Measurements from ENCODE around the gene BAIAP2. TPM values are rescaled to one million over a fixed set of nuclear protein-coding genes. Genes with fewer than 3 reads are reported as not detected.
A peak's percentile ranks its signal among the peaks of the same experiment; 100 is the strongest.

Gene BAIAP2
- polyA plus RNA-seq, 3 donors = 8.6 to 17.0 (median 11.2) TPM

DNA sequence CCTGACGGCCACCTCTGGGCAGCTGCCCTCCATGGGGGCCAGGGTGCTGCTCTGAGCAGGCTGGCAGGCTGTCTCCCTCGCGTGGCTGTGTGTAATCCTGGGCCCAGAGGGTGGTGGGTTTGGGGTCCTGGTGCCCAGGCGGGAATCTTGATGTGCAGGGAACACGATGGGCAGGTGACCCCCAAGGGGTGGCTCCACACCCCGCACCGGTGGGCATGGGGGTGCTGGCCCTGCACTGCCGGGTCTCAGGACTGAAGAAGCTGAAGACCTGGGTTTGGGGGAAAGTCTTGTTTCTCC, 34.7 kb upstream of the BAIAP2 start:
- H3K79me2 ChIP-seq (ENCODE audit: insufficient read depth, low read length) = no peaks in the 10 kb centered on the region
- peaks cover 9% of the 10 kb centered on the region for H4K20me1 ChIP-seq (ENCODE audit: insufficient read depth, low read length)
- TF ChIP-seq, protein P1, sequence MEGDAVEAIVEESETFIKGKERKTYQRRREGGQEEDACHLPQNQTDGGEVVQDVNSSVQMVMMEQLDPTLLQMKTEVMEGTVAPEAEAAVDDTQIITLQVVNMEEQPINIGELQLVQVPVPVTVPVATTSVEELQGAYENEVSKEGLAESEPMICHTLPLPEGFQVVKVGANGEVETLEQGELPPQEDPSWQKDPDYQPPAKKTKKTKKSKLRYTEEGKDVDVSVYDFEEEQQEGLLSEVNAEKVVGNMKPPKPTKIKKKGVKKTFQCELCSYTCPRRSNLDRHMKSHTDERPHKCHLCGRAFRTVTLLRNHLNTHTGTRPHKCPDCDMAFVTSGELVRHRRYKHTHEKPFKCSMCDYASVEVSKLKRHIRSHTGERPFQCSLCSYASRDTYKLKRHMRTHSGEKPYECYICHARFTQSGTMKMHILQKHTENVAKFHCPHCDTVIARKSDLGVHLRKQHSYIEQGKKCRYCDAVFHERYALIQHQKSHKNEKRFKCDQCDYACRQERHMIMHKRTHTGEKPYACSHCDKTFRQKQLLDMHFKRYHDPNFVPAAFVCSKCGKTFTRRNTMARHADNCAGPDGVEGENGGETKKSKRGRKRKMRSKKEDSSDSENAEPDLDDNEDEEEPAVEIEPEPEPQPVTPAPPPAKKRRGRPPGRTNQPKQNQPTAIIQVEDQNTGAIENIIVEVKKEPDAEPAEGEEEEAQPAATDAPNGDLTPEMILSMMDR (IDR thresholded peaks at IDR 0.05) = no peak
- Mint-ChIP-seq H3K4me1 (peaks cover 23% of the 10 kb centered on the region), H3K36me3 (peaks cover 46 to 53% of the 10 kb centered on the region in 2 donors), H3K27ac (no peak overlapping the region), H3K27me3 (ENCODE audit: low read depth in 3 of 3) (peaks cover 32 to 41% (median 36%) of the 10 kb centered on the region in 3 donors), H3K9me3 (peaks cover 0 to 16% (median 6%) of the 10 kb centered on the region in 7 donors), H3K4me3 (no peak overlapping the region)
- intact Hi-C loops (cut with micrococcal nuclease) = no loop called here
- 100% methylated on average over 7 of the region's 8 CpGs for WGBS (ENCODE audit: insufficient coverage)
- H2AFZ ChIP-seq (ENCODE audit: insufficient read depth, low read depth, low read length, poor library complexity, severe bottlenecking) = no peak overlapping the region
- peaks cover 49 to 52% of the 10 kb centered on the region in 2 donors for H3K36me3 ChIP-seq (replicated peaks in 1 of 2; ENCODE audit: control insufficient read depth in 1 of 2, insufficient read depth in 2 of 2, low read length in 2 of 2)
- no peak overlapping the region for H3K27ac ChIP-seq (ENCODE audit: low read depth in 1 of 2, low read length in 2 of 2)
- peaks cover 0 to 5% of the 10 kb centered on the region in 2 donors for H3K9me3 ChIP-seq (replicated peaks in 1 of 2; ENCODE audit: control insufficient read depth in 1 of 2, insufficient read depth in 1 of 2, low read length in 2 of 2)
- H3K4me2 ChIP-seq (replicated peaks; ENCODE audit: extremely low read depth, low read length, poor library complexity, severe bottlenecking) = no peak overlapping the region
- no peak for DNase-seq
- H3K4me3 ChIP-seq (replicated peaks in 1 of 3; ENCODE audit: low read depth in 2 of 3, low read length in 3 of 3) = no peak overlapping the region
- H3K9ac ChIP-seq (ENCODE audit: insufficient read depth, low read length, poor library complexity, severe bottlenecking) = no peak overlapping the region
- H3K27me3 ChIP-seq (ENCODE audit: control insufficient read depth in 2 of 2, insufficient read depth in 2 of 2, low read length in 2 of 2) = peaks cover 15 to 38% of the 10 kb centered on the region in 2 donors
- peaks cover 12 to 15% of the 10 kb centered on the region in 2 donors for H3K4me1 ChIP-seq (ENCODE audit: control insufficient read depth in 1 of 2, insufficient read depth in 2 of 2, low read length in 2 of 2)

DNA sequence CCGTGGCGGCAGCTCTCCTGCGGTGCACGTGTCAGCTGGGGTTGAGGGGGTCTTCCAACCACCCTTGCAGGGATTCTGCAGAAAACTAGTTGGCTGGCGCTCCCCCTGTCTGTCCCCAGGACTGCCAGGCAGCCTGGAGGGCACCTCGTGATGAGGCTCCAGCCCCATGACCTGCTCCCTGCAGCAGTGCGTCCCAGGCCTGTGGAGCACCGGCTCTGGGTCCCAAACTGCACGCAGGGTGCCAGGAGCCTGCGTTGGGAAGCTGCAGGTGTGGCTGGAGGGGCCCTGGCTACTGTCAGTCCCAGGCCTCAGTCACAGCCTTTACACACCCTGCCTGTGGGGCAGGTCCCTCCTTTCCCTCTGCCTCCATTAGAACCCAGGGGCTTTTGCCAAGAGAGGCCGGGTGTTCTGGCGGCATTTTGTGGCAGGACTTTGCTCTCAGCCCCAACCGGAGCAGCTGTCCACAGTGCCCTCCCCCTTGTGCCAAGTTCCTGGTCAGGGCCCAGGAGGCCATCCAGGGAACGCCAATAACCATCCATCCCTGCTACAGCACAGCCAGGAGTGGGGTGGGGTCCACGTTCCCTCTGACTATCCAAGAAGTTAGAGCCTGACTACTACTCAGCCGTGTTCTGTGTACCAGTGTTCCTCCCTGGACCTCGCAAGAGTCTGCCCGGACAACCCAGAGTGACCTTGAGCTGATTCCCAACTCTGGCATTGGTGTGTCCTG, 34.2 kb upstream of the BAIAP2 start:
- peaks cover 15 to 39% of the 10 kb centered on the region in 2 donors for H3K27me3 ChIP-seq (ENCODE audit: control insufficient read depth in 2 of 2, insufficient read depth in 2 of 2, low read length in 2 of 2)
- WGBS (ENCODE audit: insufficient coverage) = 94% methylated on average over 16 of the region's 18 CpGs
- H2AFZ ChIP-seq (ENCODE audit: insufficient read depth, low read depth, low read length, poor library complexity, severe bottlenecking) = no peak overlapping the region
- Mint-ChIP-seq H3K36me3 (peaks cover 41 to 47% of the 10 kb centered on the region in 2 donors), H3K4me3 (peak overlapping the region in 1 of 2 donors; percentile 59), H3K27ac (no peak overlapping the region), H3K9me3 (peaks cover 0 to 16% (median 7%) of the 10 kb centered on the region in 7 donors), H3K4me1 (peaks cover 23% of the 10 kb centered on the region), H3K27me3 (ENCODE audit: low read depth in 3 of 3) (peaks cover 37 to 47% (median 42%) of the 10 kb centered on the region in 3 donors)
- H3K4me2 ChIP-seq (replicated peaks; ENCODE audit: extremely low read depth, low read length, poor library complexity, severe bottlenecking) = no peak overlapping the region
- DNase-seq = no peak
- TF ChIP-seq, protein P1 (IDR thresholded peaks at IDR 0.05) = no peak
- no peak overlapping the region for H3K4me3 ChIP-seq (replicated peaks in 1 of 3; ENCODE audit: low read depth in 2 of 3, low read length in 3 of 3)
- H4K20me1 ChIP-seq (ENCODE audit: insufficient read depth, low read length) = peaks cover 4% of the 10 kb centered on the region
- no peak overlapping the region for H3K9ac ChIP-seq (ENCODE audit: insufficient read depth, low read length, poor library complexity, severe bottlenecking)
- peaks cover 12 to 15% of the 10 kb centered on the region in 2 donors for H3K4me1 ChIP-seq (ENCODE audit: control insufficient read depth in 1 of 2, insufficient read depth in 2 of 2, low read length in 2 of 2)
- intact Hi-C loops (cut with micrococcal nuclease) = no loop called here
- H3K36me3 ChIP-seq (replicated peaks in 1 of 2; ENCODE audit: control insufficient read depth in 1 of 2, insufficient read depth in 2 of 2, low read length in 2 of 2) = peaks cover 44 to 47% of the 10 kb centered on the region in 2 donors
- no peak overlapping the region for H3K27ac ChIP-seq (ENCODE audit: low read depth in 1 of 2, low read length in 2 of 2)
- H3K79me2 ChIP-seq (ENCODE audit: insufficient read depth, low read length) = no peaks in the 10 kb centered on the region
- H3K9me3 ChIP-seq (replicated peaks in 1 of 2; ENCODE audit: control insufficient read depth in 1 of 2, insufficient read depth in 1 of 2, low read length in 2 of 2) = peaks cover 0 to 5% of the 10 kb centered on the region in 2 donors
